Epithelial cell of proximal tubule (primary cell): ENCODE measurements around the gene NIPSNAP2. TPM values are rescaled to one million over a fixed set of nuclear protein-coding genes. Genes with fewer than 3 reads are reported as not detected.
A peak's percentile ranks its signal among the peaks of the same experiment; 100 is the strongest.
"Not testable (repeated sequence)": the region's sequence is repeated elsewhere in the genome, so short reads cannot be mapped to it uniquely, and the experiment has no call there.

Source experiments
- DNase-seq: peaks from one replicate; pipeline ENCODE4 v3.0.0-alpha.2; 2011; ENCODE audit warnings: low read depth
- H3K4me3 ChIP-seq: 2 replicates; pipeline ENCODE4 v1.5.1; 2011; ENCODE audit warnings: low read depth, mild to moderate bottlenecking, low read length
- CTCF ChIP-seq: conservative IDR thresholded peaks from 2 replicates; pipeline ENCODE4 v1.5.1; 2012; ENCODE audit warnings: low read depth, mild to moderate bottlenecking, low read length
- total RNA-seq: library from RNA; depleted of rRNA; stranded (reverse); fragments of >200 nt; gene quantifications from 2 replicates; pipeline ENCODE4 v1.2.3, GENCODE V29; 2015

Gene NIPSNAP2
- total RNA-seq, 1 donor from 2014 or later: 98.4 TPM

DNA sequence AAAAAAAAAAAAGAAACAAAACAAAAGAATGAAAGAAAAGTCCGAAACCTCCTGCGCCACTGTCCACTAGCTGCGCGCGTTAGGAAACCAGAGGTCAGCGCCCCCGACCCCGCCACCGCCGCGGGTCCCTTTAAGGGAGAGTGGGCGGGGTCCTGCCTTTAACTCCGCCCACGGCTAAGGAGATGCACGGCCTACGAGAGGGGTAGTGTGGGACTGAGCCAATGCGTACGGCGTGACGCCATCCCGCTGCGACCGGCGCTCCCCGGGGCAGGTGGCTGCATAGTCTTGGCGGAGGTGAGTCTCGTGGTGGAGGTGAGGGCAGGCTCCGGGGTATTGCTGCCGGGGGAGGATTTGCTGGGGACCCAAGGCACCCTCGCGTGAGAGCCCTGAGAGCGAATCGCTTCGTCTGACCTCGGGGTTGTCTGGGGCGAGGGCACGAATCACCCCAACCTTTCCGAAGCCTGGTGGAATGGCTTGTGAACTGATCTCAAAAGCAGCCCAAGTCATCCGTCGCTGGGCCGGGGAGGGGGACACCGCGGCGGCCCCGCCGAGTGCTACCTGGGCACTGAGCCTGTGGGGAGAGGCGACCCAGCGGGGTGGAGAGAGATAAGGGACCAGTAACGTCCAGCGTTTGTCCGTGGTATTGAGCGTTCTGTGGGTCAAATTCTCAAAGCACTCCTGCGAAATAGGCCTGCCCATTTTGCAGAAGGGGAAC is 12.6 kb upstream of the NIPSNAP2 start, which contains the start of gene MRPS17:
MRPS17 (plus strand) TSS at position 241 of the 715 bp plus-strand sequence. CDS start 1,319 bp downstream, outside the sequence.
- DNase-seq: peak; percentile 37
- no peak for TF ChIP-seq CTCF
- H3K4me3 ChIP-seq: peak within 1 kb of the TSS; percentile 98

GRCh38 chr7:55952352-55952671 is 12.1 kb upstream of the NIPSNAP2 start:
- peak overlapping the region; percentile 98 for H3K4me3 ChIP-seq
- DNase-seq: not testable (repeated sequence)

- no peak for TF ChIP-seq CTCF
- no peak overlapping the region for H3K4me3 ChIP-seq
- DNase-seq: no peak
These were observed 10.5 kb upstream of the NIPSNAP2 start for GRCh38 chr7:55953707-55954475.

- DNase-seq: no peak
- H3K4me3 ChIP-seq: no peak overlapping the region
- TF ChIP-seq CTCF: no peak
These were observed 7.2 kb upstream of the NIPSNAP2 start for GRCh38 chr7:55957190-55957589.

GRCh38 chr7:55962014-55962413 is 2.4 kb upstream of the NIPSNAP2 start:
- H3K4me3 ChIP-seq: no peak overlapping the region
- no peak for DNase-seq
- TF ChIP-seq CTCF: no peak

DNA sequence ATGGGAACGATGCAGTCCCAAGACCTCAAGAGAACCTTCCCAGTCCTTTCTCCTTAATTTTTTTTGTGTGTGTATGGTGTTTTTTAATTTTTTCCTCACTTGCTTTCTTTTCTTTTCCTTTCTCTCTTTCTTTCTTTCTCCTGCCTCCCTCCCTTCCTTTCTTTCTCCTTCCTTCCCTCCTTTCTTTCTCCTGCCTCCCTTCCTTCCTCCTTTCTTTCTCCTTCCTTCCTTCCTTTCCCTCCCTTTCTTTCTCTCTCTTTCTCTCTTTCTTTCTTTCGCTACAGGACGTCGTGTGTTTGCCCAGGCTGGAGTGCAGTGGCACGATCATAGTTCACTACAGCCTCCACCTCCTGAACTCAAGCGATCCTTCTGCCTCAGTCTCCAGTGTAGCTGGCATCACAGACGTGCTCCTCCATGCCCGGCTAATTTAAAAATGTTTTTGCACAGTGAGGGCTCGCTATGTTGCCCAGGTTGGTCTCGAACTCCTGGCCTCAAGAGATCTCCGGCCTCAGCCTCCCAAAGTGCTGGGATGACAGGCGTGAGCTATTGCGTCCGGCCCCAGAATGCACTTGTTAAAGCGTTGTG is 709 bp upstream of the NIPSNAP2 start:
- H3K4me3 ChIP-seq: peak overlapping the region; percentile 67
- TF ChIP-seq CTCF: no peak

GRCh38 chr7:55965100-55965470 is 700 bp downstream of the NIPSNAP2 start:
- no peak for TF ChIP-seq CTCF
- H3K4me3 ChIP-seq: peak overlapping the region; percentile 75
- DNase-seq: no peak

More for the DNA sequence above, 709 bp upstream of the NIPSNAP2 start:
- DNase-seq: no peak
